Measurements from ENCODE around the gene SLC12A9. TPM values are rescaled to one million over a fixed set of nuclear protein-coding genes. Genes with fewer than 3 reads are reported as not detected.

The SLC12A9 gene
- total and polyA plus RNA-seq, 2 of the 8 experiments (the other 6 are each of a cell fraction or from before 2014, with no cell fraction given) = 31.4 to 40.1 TPM

GRCh38 chr7:100893910-100894721 lies 41.6 kb downstream of the SLC12A9 start:
- DNase-seq (ENCODE audit: low read depth in 1 of 2, low spot score in 2 of 2) = no peak
- Histone ChIP-seq H4K91ac (replicated peaks; ENCODE audit: insufficient read length, low read length) (no peak overlapping the region), H3K27ac (ENCODE audit: low read depth, low read length) (no peak overlapping the region), H2BK5ac (ENCODE audit: low read depth, low read length) (no peak overlapping the region; the same call in 1 of the 2 replicates), H2BK120ac (replicated peaks; ENCODE audit: low read depth, low read length) (no peak overlapping the region), H3K9me3 (ENCODE audit: insufficient read depth in 2 of 2, low read depth in 1 of 2, low read length in 1 of 2) (no peaks in the 10 kb centered on the region), H4K20me1 (replicated peaks in 1 of 2; ENCODE audit: control insufficient read depth in 1 of 2, insufficient read depth in 2 of 2, low read length in 2 of 2) (peaks cover 0 to 5% of the 10 kb centered on the region in 2 experiments), H3K23me2 (ENCODE audit: low read depth, low read length) (peaks cover 12% of the 10 kb centered on the region; the same call in 1 of the 2 replicates), H3K23ac (ENCODE audit: insufficient read length) (no peak overlapping the region), H3K4me1 (replicated peaks in 1 of 4; ENCODE audit: control insufficient read depth in 3 of 4, insufficient read depth in 4 of 4, low read length in 3 of 4) (peaks cover 0 to 10% (median 6%) of the 10 kb centered on the region in 4 experiments; a peak in 6 of 7 replicates), H2AK5ac (ENCODE audit: low read depth, low read length) (no peak overlapping the region), H3K79me2 (ENCODE audit: control insufficient read depth in 1 of 2, insufficient read depth in 2 of 2, low read length in 2 of 2) (no peaks in the 10 kb centered on the region), H3K14ac (ENCODE audit: insufficient read length) (no peak overlapping the region), H3K9ac (replicated peaks in 1 of 4; ENCODE audit: extremely low read depth in 1 of 4, low read depth in 3 of 4, low read length in 3 of 4) (no peak overlapping the region), H3K56ac (replicated peaks; ENCODE audit: insufficient read length, low read depth, low read length) (no peak overlapping the region), H3K79me1 (ENCODE audit: low read depth, low read length) (no peaks in the 10 kb centered on the region), H3K18ac (ENCODE audit: extremely low read depth, low read length) (peak overlapping the region; percentile 32; the same call in 1 of the 2 replicates), H2BK20ac (ENCODE audit: low read length) (no peak overlapping the region), H3K36me3 (ENCODE audit: control insufficient read depth in 2 of 4, insufficient read depth in 4 of 4, low read length in 3 of 4) (no peaks in the 10 kb centered on the region), H2BK15ac (ENCODE audit: low read length) (0 out of 2 replicates have a peak overlapping the region, but pooled peaks have one; percentile 88), H4K8ac (ENCODE audit: extremely low read depth, insufficient read depth, low read length) (no peak overlapping the region), H4K5ac (ENCODE audit: insufficient read length, low read depth, low read length) (no peak overlapping the region), H2BK12ac (ENCODE audit: low read depth, low read length) (peak overlapping the region; percentile 53; the same call in 1 of the 2 replicates), H3K4me2 (ENCODE audit: insufficient read depth in 1 of 2, low read depth in 2 of 2, low read length in 2 of 2) (peak overlapping the region; percentile 74 to 78; a peak in 3 of 4 replicates), H3K4me3 (ENCODE audit: extremely low read depth in 1 of 4, insufficient read depth in 2 of 4, low read depth in 3 of 4, low read length in 4 of 4) (peak overlapping the region in 3 of 4 experiments; percentile 38 to 73 (median 47); a peak in 6 of 8 replicates), H3K27me3 (replicated peaks in 1 of 4; ENCODE audit: control insufficient read depth in 3 of 4, extremely low read depth in 1 of 4, insufficient read depth in 3 of 4, low read length in 3 of 4) (peaks cover 15 to 35% (median 19%) of the 10 kb centered on the region in 4 experiments), H3K4ac (replicated peaks; ENCODE audit: insufficient read length, low read depth, low read length) (no peak overlapping the region), H2AFZ (ENCODE audit: low read length) (no peak overlapping the region)
- ChIA-PET POLR2A (ENCODE audit: partially characterized antibody) (interaction anchor here (0.6 to 1.8 kb wide), 8 partner anchors 12 to 191 kb away, joined by 3 to 7 read pairs (median 4); partner anchors contain the start of genes MUC3A, SRRT, TRIM56 and TRIP6), CTCF (ENCODE audit: partially characterized antibody) (interaction anchor here (0.5 to 2.9 kb wide), 33 partner anchors 9 to 350 kb away, joined by 3 to 21 read pairs (median 4); partner anchors contain the start of genes MUC12, MUC17 and MUC3A)
- no peak for FAIRE-seq
- 49% methylated on average over 29 of the region's 40 CpGs; no CpG with 5 or more reads in 1 of the 2 experiments for WGBS, 2 experiments (ENCODE audit: extremely low coverage in 1 of 2, insufficient coverage in 1 of 2, insufficient read length in 1 of 2, insufficient replicate concordance in 2 of 2, low coverage in 1 of 2, low lambda C conversion rate in 2 of 2, missing lambda C conversion rate in 1 of 2)
- TF ChIP-seq YY1 (IDR thresholded peaks at IDR 0.05; ENCODE audit: low read depth, low read length) (no peak), POLR2A (IDR thresholded peaks at IDR 0.05; ENCODE audit: control extremely low read depth in 1 of 2, low read depth in 2 of 2, low read length in 2 of 2) (no peak), GABPA (IDR thresholded peaks at IDR 0.05; ENCODE audit: borderline replicate concordance, insufficient read depth, low read length) (no peak), KDM1A (IDR thresholded peaks at IDR 0.05; ENCODE audit: borderline replicate concordance, low read length) (no peak), SAP30 (IDR thresholded peaks at IDR 0.05; ENCODE audit: insufficient read depth, insufficient replicate concordance, low read length) (no peak), RNF2 (IDR thresholded peaks at IDR 0.05; ENCODE audit: borderline replicate concordance, low read depth, low read length, missing control alignments, poor library complexity, severe bottlenecking) (no peak), SP2 (IDR thresholded peaks at IDR 0.05; ENCODE audit: low read length) (no peak), CHD2 (IDR thresholded peaks at IDR 0.05; ENCODE audit: low read length) (no peak), E2F6 (IDR thresholded peaks at IDR 0.05) (no peak), EZH2 (IDR thresholded peaks at IDR 0.05; ENCODE audit: low read depth, low read length, severe bottlenecking) (no peak)
